ENCODE results near the gene BAG3. TPM values are rescaled to one million over a fixed set of nuclear protein-coding genes. Genes with fewer than 3 reads are reported as not detected.

The BAG3 gene
- total and polyA plus RNA-seq, 9 of the 15 experiments (the other 6 are each of a cell fraction or from before 2014, with no cell fraction given) = 2.6 to 27.4 (median 7.2) TPM

- 0 out of 4 replicates have a peak, but pooled peaks of 1 of the 2 experiments have one; percentile 21 for TF ChIP-seq MAZ (CRISPR knock-in tag; conservative IDR thresholded peaks at IDR 0.05 in 1 of 2, IDR thresholded peaks at IDR 0.05 in 1 of 2)
- TF ChIP-seq ESRRA (IDR thresholded peaks at IDR 0.05; ENCODE audit: borderline replicate concordance, low read depth) = peak; percentile 71
- peak; percentile 24; the same call in 1 of the 2 replicates for TF ChIP-seq SMARCA4 (IDR thresholded peaks at IDR 0.05)
- TF ChIP-seq E2F4 (CRISPR knock-in tag; IDR thresholded peaks at IDR 0.05; ENCODE audit: low read depth) = no peak
- peak; percentile 17 for TF ChIP-seq TBP (optimal IDR thresholded peaks at IDR 0.05; ENCODE audit: low read depth, low read length)
- TF ChIP-seq MNT (conservative IDR thresholded peaks at IDR 0.05) = 0 out of 4 replicates have a peak, but pooled peaks of 1 of the 2 experiments have one; percentile 28
- no peak for TF ChIP-seq SRSF7 (optimal IDR thresholded peaks at IDR 0.05; ENCODE audit: low read depth, low read length)
- peak; percentile 33; the same call in 1 of the 2 replicates for TF ChIP-seq POLR2H (tag; IDR thresholded peaks at IDR 0.05; ENCODE audit: low read depth)
- TF ChIP-seq REST (IDR thresholded peaks at IDR 0.05; ENCODE audit: borderline replicate concordance) = peak; percentile 50; the same call in 1 of the 2 replicates
- TF ChIP-seq REST (CRISPR knock-in tag; IDR thresholded peaks at IDR 0.05; ENCODE audit: low read depth) = no peak
- TF ChIP-seq BHLHE40 (IDR thresholded peaks at IDR 0.05; ENCODE audit: low read length) = 0 out of 2 replicates have a peak, but pooled peaks have one; percentile 20
- peak; percentile 83 for TF ChIP-seq CHD2 (IDR thresholded peaks at IDR 0.05; ENCODE audit: low read depth, low read length)
- no peak for TF ChIP-seq RBM14 (IDR thresholded peaks at IDR 0.05; ENCODE audit: borderline replicate concordance, insufficient read depth, low read depth, low read length)
- peak; percentile 55 to 63 for TF ChIP-seq RAD21 (CRISPR knock-in tag; conservative IDR thresholded peaks at IDR 0.05 in 1 of 2, IDR thresholded peaks at IDR 0.05 in 1 of 2)
- TF ChIP-seq ZNF76 (CRISPR knock-in tag; IDR thresholded peaks at IDR 0.05; ENCODE audit: borderline replicate concordance) = no peak
These were observed 34.2 kb upstream of the BAG3 start (continued) for GRCh38 chr10:119616882-119617570.
